Transverse colon (tissue), 3 donors: ENCODE measurements around the gene ARPC1A.

Source experiments
- EP300 ChIP-seq: sonication (generic); formaldehyde crosslinking; IDR thresholded peaks from one replicate; pipeline ENCODE4 v1.6.1; 2017; ENCODE audit warnings: antibody characterized with exemption, low read depth
- POLR2A ChIP-seq: fragments of 450-650 bp; IDR thresholded peaks from one replicate; pipeline ENCODE4 v1.6.1; 2016; ENCODE audit warnings: antibody characterized with exemption, mild to moderate bottlenecking, moderate library complexity
- TF ChIP-seq, protein P1 (sequence below), 5 experiments: fragments of 200-600 bp in 3 of 5; fragments of 450-650 bp in 2 of 5; sonication (generic) in 3 of 5; IDR thresholded peaks; 1 replicate in 2 of 5; 2 replicates in 3 of 5; pipeline ENCODE4 v1.5.1; 2016 to 2017; ENCODE audit warnings: antibody characterized with exemption in 5 of 5, inconsistent platforms in 3 of 5, mild to moderate bottlenecking in 2 of 5, moderate library complexity in 1 of 5

DNA sequence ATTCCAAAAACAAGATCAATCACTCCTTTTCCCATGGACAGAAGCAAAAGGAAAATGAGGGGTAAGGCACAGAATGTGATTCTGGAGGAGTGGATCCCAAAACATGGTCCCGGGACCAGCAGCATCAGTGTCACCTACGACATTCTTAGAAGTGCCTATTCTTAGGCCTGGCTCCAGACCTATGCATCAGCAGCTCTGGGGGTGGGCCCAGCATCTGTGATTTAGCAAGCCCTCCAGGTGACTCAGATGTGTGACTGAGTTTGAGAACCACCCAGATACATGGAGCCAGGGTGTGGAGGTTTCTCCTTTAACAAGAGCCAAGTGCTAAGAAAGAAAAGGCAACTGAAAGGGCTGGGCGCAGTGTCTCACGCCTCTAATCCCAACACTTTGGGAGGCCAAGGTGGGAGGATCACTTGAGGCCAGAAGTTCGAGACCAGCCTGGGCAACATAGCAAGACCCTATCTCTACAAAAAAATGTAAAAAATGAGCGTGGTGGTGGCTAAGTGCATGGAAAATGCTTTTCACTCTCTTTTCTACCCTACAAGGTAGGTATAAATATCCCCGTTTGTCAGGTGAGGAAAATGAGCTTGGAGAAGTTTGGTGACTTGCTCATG lies 17.1 kb upstream of the ARPC1A start:
- TF ChIP-seq, protein P1, sequence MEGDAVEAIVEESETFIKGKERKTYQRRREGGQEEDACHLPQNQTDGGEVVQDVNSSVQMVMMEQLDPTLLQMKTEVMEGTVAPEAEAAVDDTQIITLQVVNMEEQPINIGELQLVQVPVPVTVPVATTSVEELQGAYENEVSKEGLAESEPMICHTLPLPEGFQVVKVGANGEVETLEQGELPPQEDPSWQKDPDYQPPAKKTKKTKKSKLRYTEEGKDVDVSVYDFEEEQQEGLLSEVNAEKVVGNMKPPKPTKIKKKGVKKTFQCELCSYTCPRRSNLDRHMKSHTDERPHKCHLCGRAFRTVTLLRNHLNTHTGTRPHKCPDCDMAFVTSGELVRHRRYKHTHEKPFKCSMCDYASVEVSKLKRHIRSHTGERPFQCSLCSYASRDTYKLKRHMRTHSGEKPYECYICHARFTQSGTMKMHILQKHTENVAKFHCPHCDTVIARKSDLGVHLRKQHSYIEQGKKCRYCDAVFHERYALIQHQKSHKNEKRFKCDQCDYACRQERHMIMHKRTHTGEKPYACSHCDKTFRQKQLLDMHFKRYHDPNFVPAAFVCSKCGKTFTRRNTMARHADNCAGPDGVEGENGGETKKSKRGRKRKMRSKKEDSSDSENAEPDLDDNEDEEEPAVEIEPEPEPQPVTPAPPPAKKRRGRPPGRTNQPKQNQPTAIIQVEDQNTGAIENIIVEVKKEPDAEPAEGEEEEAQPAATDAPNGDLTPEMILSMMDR (IDR thresholded peaks at IDR 0.05) = no peak
- TF ChIP-seq POLR2A (no peak), EP300 (no peak)
